Neural cell (in vitro differentiated cells): Measurements from ENCODE around the gene RASA4B. TPM values are rescaled to one million over a fixed set of nuclear protein-coding genes. Genes with fewer than 3 reads are reported as not detected.

ENCODE experiments used
- H2AFZ ChIP-seq: fragments of 200-600, 300-800 bp; sonication (generic), shearing (Covaris generic); 2 replicates; pipeline ENCODE4 v1.6.0; 2014; ENCODE audit warnings: low read depth, mild to moderate bottlenecking, antibody characterized with exemption, low read length, moderate library complexity
- H3F3A ChIP-seq: fragments of 200-600 bp; shearing (Covaris generic); 2 replicates; pipeline ENCODE4 v1.6.1; 2016; ENCODE audit warnings: mild to moderate bottlenecking, moderate library complexity, mixed read lengths, antibody characterized with exemption, low read length; ENCODE audit not compliant: insufficient read depth, poor library complexity, severe bottlenecking
- H3K27ac ChIP-seq: fragments of 200-600, 300-800 bp; sonication (generic), shearing (Covaris generic); 2 replicates; pipeline ENCODE4 v1.5.1; 2014; ENCODE audit warnings: mild to moderate bottlenecking, low read length, moderate library complexity
- H3K27me3 ChIP-seq: fragments of 300-800, 200-600 bp; sonication (generic), shearing (Covaris generic); 2 replicates; pipeline ENCODE4 v1.6.0; 2014; ENCODE audit warnings: mild to moderate bottlenecking, low read depth, low read length, moderate library complexity; ENCODE audit not compliant: insufficient read depth
- H3K36me3 ChIP-seq: fragments of 300-800, 200-600 bp; sonication (generic), shearing (Covaris generic); 2 replicates; pipeline ENCODE4 v1.5.1; 2014; ENCODE audit warnings: mild to moderate bottlenecking, antibody characterized with exemption, low read length, moderate library complexity; ENCODE audit not compliant: insufficient read depth
- H3K4me2 ChIP-seq: fragments of 300-800, 200-600 bp; sonication (generic), shearing (Covaris generic); 2 replicates; pipeline ENCODE4 v1.6.0; 2014; ENCODE audit warnings: mild to moderate bottlenecking, low read length
- H3K4me3 ChIP-seq: fragments of 300-800, 200-600 bp; sonication (generic), shearing (Covaris generic); 2 replicates; pipeline ENCODE4 v1.5.1; 2014; ENCODE audit warnings: mild to moderate bottlenecking, low read length, moderate library complexity
- H3K79me2 ChIP-seq: fragments of 200-600 bp; shearing (Covaris generic); replicated peaks from 2 replicates; pipeline ENCODE4 v1.6.0; 2014; ENCODE audit warnings: mild to moderate bottlenecking, low read length, moderate library complexity; ENCODE audit not compliant: insufficient read depth
- H3K9ac ChIP-seq: fragments of 300-800, 200-600 bp; sonication (generic), shearing (Covaris generic); 2 replicates; pipeline ENCODE4 v1.6.1; 2016; ENCODE audit warnings: mild to moderate bottlenecking, low read length, mixed read lengths
- H3K9me2 ChIP-seq: fragments of 200-600 bp; shearing (Covaris generic); 2 replicates; pipeline ENCODE4 v1.6.1; 2016; ENCODE audit warnings: mild to moderate bottlenecking, low read length, mixed read lengths; ENCODE audit not compliant: insufficient read depth
- H3K9me3 ChIP-seq: fragments of 200-600, 300-800 bp; sonication (generic), shearing (Covaris generic); 2 replicates; pipeline ENCODE4 v1.6.1; 2016; ENCODE audit warnings: mild to moderate bottlenecking, mixed run types, low read length, moderate library complexity, mixed read lengths
- H4K20me1 ChIP-seq: fragments of 200-600 bp; shearing (Covaris generic); 2 replicates; pipeline ENCODE4 v1.6.1; 2016; ENCODE audit warnings: mild to moderate bottlenecking, mixed run types; ENCODE audit not compliant: insufficient read depth
- CTCF ChIP-seq: fragments of 450-650 bp; IDR thresholded peaks from 2 replicates; pipeline ENCODE4 v1.5.1; 2014; ENCODE audit warnings: antibody characterized with exemption, mild to moderate bottlenecking, moderate library complexity; ENCODE audit not compliant: poor library complexity, severe bottlenecking
- EP300 ChIP-seq: fragments of 450-650 bp; conservative IDR thresholded peaks from 2 replicates; pipeline ENCODE4 v1.6.1; 2014; ENCODE audit warnings: antibody characterized with exemption, mild to moderate bottlenecking, moderate library complexity; ENCODE audit not compliant: poor library complexity, severe bottlenecking
- EZH2 ChIP-seq: fragments of 200-600, 300-800 bp; shearing (Covaris generic), sonication (generic); IDR thresholded peaks from 2 replicates; pipeline ENCODE4 v1.6.1; 2014; ENCODE audit warnings: antibody characterized with exemption, low read length, borderline replicate concordance, mild to moderate bottlenecking; ENCODE audit not compliant: insufficient read depth, poor library complexity, severe bottlenecking
- MXI1 ChIP-seq: fragments of 450-650 bp; conservative IDR thresholded peaks from 2 replicates; pipeline ENCODE4 v1.6.1; 2014; ENCODE audit warnings: antibody characterized with exemption, mild to moderate bottlenecking; ENCODE audit not compliant: poor library complexity, severe bottlenecking
- POLR2AphosphoS5 ChIP-seq: IDR thresholded peaks from 2 replicates; pipeline ENCODE4 v1.6.1; 2012
- RAD21 ChIP-seq: fragments of 450-650 bp; conservative IDR thresholded peaks from 2 replicates; pipeline ENCODE4 v1.6.1; 2014; ENCODE audit warnings: antibody characterized with exemption, mild to moderate bottlenecking, moderate library complexity
- REST ChIP-seq: IDR thresholded peaks from 2 replicates; pipeline ENCODE4 v1.6.1; 2012; ENCODE audit warnings: borderline replicate concordance
- SMC3 ChIP-seq: fragments of 450-650 bp; conservative IDR thresholded peaks from 2 replicates; pipeline ENCODE4 v1.6.1; 2014; ENCODE audit warnings: antibody characterized with exemption, mild to moderate bottlenecking, moderate library complexity; ENCODE audit not compliant: poor library complexity
- TAF1 ChIP-seq: IDR thresholded peaks from 2 replicates; pipeline ENCODE4 v1.6.1; 2012; ENCODE audit warnings: low read depth
- polyA plus RNA-seq: library from polyadenylated mRNA; depleted of rRNA; stranded (reverse); fragments of >200 nt; gene quantifications from 2 replicates; pipeline ENCODE4 v1.2.3, GENCODE V29; 2014

The RASA4B gene
- polyA plus RNA-seq, 1 donor from 2014 or later: 31.9 TPM

GRCh38 chr7:102451371-102452054 lies 66.1 kb downstream of the RASA4B start:
- no peak for TF ChIP-seq RAD21
- no peak for TF ChIP-seq EZH2
- no peak for TF ChIP-seq POLR2AphosphoS5
- TF ChIP-seq TAF1: no peak
- no peak for TF ChIP-seq EP300
- no peak for TF ChIP-seq CTCF
- Histone ChIP-seq H3K27me3 (no peaks in the 10 kb centered on the region), H3K4me3 (no peak overlapping the region), H3K79me2 (no peaks in the 10 kb centered on the region), H4K20me1 (no peaks in the 10 kb centered on the region), H3K27ac (no peak overlapping the region), H3F3A (no peaks in the 10 kb centered on the region), H3K9me3 (no peaks in the 10 kb centered on the region), H3K4me2 (no peak overlapping the region), H3K9me2 (no peaks in the 10 kb centered on the region), H2AFZ (no peak overlapping the region), H3K9ac (no peak overlapping the region), H3K36me3 (no peaks in the 10 kb centered on the region)

GRCh38 chr7:102450242-102450641 lies 67.3 kb downstream of the RASA4B start:
- Histone ChIP-seq H2AFZ (no peak overlapping the region), H3K9me2 (no peaks in the 10 kb centered on the region), H3K9ac (no peak overlapping the region), H3F3A (no peaks in the 10 kb centered on the region), H4K20me1 (no peaks in the 10 kb centered on the region), H3K27ac (no peak overlapping the region), H3K79me2 (no peaks in the 10 kb centered on the region), H3K4me3 (no peak overlapping the region), H3K36me3 (no peaks in the 10 kb centered on the region), H3K9me3 (no peaks in the 10 kb centered on the region), H3K27me3 (no peaks in the 10 kb centered on the region), H3K4me2 (no peak overlapping the region)
- TF ChIP-seq EP300 (no peak), EZH2 (no peak), RAD21 (no peak), REST (no peak), MXI1 (no peak), TAF1 (no peak), SMC3 (no peak)
